Bronchial smooth muscle cell (primary cell): ENCODE measurements around the gene ZRSR2. TPM values are rescaled to one million over a fixed set of nuclear protein-coding genes. Genes with fewer than 3 reads are reported as not detected.

ENCODE experiments used
- total RNA-seq: library from RNA; depleted of rRNA; stranded (reverse); fragments of >200 nt; gene quantifications from 2 replicates; pipeline ENCODE4 v1.2.1, GENCODE V29; 2014

Gene ZRSR2, protein sequence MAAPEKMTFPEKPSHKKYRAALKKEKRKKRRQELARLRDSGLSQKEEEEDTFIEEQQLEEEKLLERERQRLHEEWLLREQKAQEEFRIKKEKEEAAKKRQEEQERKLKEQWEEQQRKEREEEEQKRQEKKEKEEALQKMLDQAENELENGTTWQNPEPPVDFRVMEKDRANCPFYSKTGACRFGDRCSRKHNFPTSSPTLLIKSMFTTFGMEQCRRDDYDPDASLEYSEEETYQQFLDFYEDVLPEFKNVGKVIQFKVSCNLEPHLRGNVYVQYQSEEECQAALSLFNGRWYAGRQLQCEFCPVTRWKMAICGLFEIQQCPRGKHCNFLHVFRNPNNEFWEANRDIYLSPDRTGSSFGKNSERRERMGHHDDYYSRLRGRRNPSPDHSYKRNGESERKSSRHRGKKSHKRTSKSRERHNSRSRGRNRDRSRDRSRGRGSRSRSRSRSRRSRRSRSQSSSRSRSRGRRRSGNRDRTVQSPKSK
- total RNA-seq, result 4.2 and 4.6 TPM in 2 replicates

DNA sequence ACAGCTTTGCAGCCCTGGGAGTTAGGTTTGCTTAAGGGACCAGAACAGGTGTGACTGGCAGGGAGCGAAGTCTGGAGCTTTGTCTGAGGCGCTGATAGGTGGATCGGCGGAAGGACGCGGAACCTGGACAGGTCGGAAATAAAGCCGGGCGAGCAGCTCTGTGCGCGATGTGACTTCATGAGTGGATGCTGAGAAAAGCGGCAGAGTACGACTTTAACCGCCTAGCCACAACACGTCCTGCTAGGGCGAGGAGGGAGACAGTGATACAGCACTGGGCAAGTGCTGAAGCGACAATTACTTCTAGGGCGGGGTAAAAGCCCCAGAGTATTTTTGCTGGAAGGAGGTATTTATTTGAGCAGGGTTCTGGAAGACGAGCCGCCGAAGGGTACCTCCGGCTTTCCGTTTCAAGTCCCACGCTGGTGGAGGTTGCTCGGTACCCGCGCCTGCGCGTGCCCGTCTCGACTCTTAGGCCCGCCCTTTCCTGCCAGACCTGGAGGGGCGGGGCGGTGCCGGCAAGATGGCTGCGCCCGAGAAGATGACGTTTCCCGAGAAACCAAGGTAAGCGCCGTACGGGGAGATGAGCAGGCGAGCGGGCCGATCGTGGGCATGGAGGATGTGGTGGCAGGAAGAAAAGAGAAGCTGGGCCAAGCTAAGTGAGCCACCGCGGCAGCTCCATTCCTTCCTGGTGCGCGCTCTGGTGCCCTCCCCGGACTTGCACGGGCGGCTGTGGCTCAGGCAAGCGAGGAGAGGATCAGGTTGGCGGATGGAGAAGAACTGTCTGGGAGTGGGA is at the start of gene ZRSR2:
TSS of gene ZRSR2 (plus strand) at position 506 of the 790 bp plus-strand sequence. CDS start at position 518, 12 bp downstream.

DNA sequence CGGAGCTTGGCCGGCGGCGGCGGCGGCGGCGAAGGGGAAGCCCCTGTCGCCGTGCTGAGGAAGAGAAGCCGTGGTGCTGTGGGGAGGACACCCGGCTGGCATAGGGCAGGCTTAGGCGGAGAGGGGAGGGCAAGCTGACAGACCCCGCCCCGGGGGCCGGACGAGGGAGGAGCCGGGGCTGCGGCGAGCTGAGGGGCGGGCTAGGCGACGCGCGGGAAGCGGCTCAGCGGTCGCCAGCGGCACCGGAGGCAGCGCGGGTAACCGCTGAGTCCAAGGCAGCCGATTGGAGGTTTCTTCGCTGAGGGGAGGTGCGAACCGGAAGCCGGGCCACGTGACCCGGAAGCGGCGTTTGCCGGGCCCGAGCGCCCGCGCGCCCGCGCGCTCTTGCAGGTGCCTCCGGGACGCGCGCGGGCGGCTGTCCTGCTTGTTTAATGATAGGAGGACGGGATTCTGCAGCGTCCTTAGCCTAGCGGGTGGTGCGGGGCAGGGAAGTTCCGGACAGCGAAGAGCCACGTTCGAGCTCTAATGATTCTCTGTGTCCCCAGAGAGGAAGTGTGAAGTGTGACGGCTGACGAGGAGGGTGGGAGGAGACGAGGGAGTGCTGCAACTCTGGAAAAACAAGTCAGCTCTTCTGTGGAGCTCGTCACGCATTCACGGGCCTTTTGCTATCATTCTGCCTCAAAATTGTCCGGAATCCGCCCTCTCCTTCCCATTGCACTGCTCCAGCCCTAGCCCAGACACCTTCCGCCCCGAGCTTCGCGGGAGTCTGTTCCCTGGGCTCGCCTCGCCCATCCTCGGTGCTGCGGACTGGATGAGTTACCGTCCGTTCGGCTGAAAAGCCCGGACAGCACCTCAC is 64.7 kb downstream of the ZRSR2 start, which contains the start of gene AP1S2:
TSS of gene AP1S2 (minus strand) at position 102 of the 856 bp plus-strand sequence. CDS start 2,289 bp downstream, outside the sequence.

Other genes starting within 250 kb of the ZRSR2 start
- gene ACE2, start 189.5 kb upstream of the ZRSR2 start, total RNA-seq, result under 0.01 TPM in 1 of 2 replicates, not detected in the other
- 0.26 and 0.32 TPM in 2 replicates for gene CLTRN, start 125.7 kb upstream of the ZRSR2 start, total RNA-seq
- 5.2 and 8.5 TPM in 2 replicates for gene CA5B, start 52.2 kb upstream of the ZRSR2 start, total RNA-seq
- 17.5 and 20.3 TPM in 2 replicates for gene AP1S2, start 64.3 kb downstream of the ZRSR2 start, total RNA-seq